Measurements from ENCODE around the gene SORCS2. TPM values are rescaled to one million over a fixed set of nuclear protein-coding genes. Genes with fewer than 3 reads are reported as not detected.

Gene SORCS2
- total RNA-seq, 6 experiments from 2014 or later: 0.18 to 6.2 (median 3.1) TPM

- no peak for ATAC-seq
- H3K27me3 ChIP-seq: no peaks in the 10 kb centered on the region
- intact Hi-C loops (cut with DNase I): no loop called here
- no peaks in the 10 kb centered on the region for H3K9me3 ChIP-seq
- no peaks in the 10 kb centered on the region for H3K36me3 ChIP-seq
- H3K4me1 ChIP-seq: no peaks in the 10 kb centered on the region
- WGBS (ENCODE audit: insufficient coverage, low coverage, low lambda C conversion rate, missing lambda C conversion rate): 72% methylated on average over 6 of the region's 16 CpGs
- H3K4me3 ChIP-seq: no peak overlapping the region
- H3K27ac ChIP-seq: no peak overlapping the region
- peak in 1 of 3 donors; percentile 31 for DNase-seq
- TF ChIP-seq CTCF (IDR thresholded peaks at IDR 0.05) (no peak), POLR2A (IDR thresholded peaks at IDR 0.05) (no peak)
These were observed 223.8 kb downstream of the SORCS2 start for GRCh38 chr4:7415927-7416686.

- no peak overlapping the region for H3K4me3 ChIP-seq
- no peak for ATAC-seq
These were observed 224.6 kb downstream of the SORCS2 start for GRCh38 chr4:7416745-7417432.

GRCh38 chr4:7417639-7418038, 225.3 kb downstream of the SORCS2 start:
- no peak for ATAC-seq
- H3K27ac ChIP-seq: no peak overlapping the region
- no peaks in the 10 kb centered on the region for H3K9me3 ChIP-seq
- H3K4me3 ChIP-seq: no peak overlapping the region
- no peaks in the 10 kb centered on the region for H3K4me1 ChIP-seq
- no peaks in the 10 kb centered on the region for H3K27me3 ChIP-seq
- intact Hi-C loops (cut with DNase I): no loop called here
- TF ChIP-seq CTCF (IDR thresholded peaks at IDR 0.05) (no peak), POLR2A (IDR thresholded peaks at IDR 0.05) (no peak)
- DNase-seq: no peak
- WGBS (ENCODE audit: insufficient coverage, low coverage, low lambda C conversion rate, missing lambda C conversion rate): 96% methylated on average over 3 of the region's 9 CpGs
- no peaks in the 10 kb centered on the region for H3K36me3 ChIP-seq

More at GRCh38 chr4:7416745-7417432, 224.6 kb downstream of the SORCS2 start:
- Histone ChIP-seq H3K27ac (no peak overlapping the region), H3K4me1 (no peaks in the 10 kb centered on the region), H3K27me3 (no peaks in the 10 kb centered on the region), H3K36me3 (no peaks in the 10 kb centered on the region), H3K9me3 (no peaks in the 10 kb centered on the region)
- TF ChIP-seq CTCF (IDR thresholded peaks at IDR 0.05) (no peak), POLR2A (IDR thresholded peaks at IDR 0.05) (no peak)
- intact Hi-C loops (cut with DNase I): no loop called here
- 72% methylated on average over 9 of the region's 14 CpGs for WGBS (ENCODE audit: insufficient coverage, low coverage, low lambda C conversion rate, missing lambda C conversion rate)
- DNase-seq: no peak

- no peaks in the 10 kb centered on the region for H3K27me3 ChIP-seq
- DNase-seq (no peak), ATAC-seq (no peak)
- no peaks in the 10 kb centered on the region for H3K36me3 ChIP-seq
- H3K9me3 ChIP-seq: no peaks in the 10 kb centered on the region
- no peaks in the 10 kb centered on the region for H3K4me1 ChIP-seq
- WGBS (ENCODE audit: insufficient coverage, low coverage, low lambda C conversion rate, missing lambda C conversion rate): 77% methylated on average over 15 of the region's 15 CpGs
- no peak overlapping the region for H3K27ac ChIP-seq
- intact Hi-C loops (cut with DNase I): no loop called here
- no peak overlapping the region for H3K4me3 ChIP-seq
- TF ChIP-seq POLR2A (IDR thresholded peaks at IDR 0.05): no peak
- no peak for TF ChIP-seq CTCF (IDR thresholded peaks at IDR 0.05)
These were observed 226.0 kb downstream of the SORCS2 start for GRCh38 chr4:7418131-7418943.

Data from right lobe of liver (tissue), 6 donors.